Keratinocyte (primary cell): ENCODE results near the gene KDM2A. TPM values are rescaled to one million over a fixed set of nuclear protein-coding genes. Genes with fewer than 3 reads are reported as not detected.

Experiments
- DNase-seq: peaks from one replicate; pipeline ENCODE4 v3.0.0-alpha.2; 2011; ENCODE audit warnings: low read depth, missing footprints, low spot score
- FAIRE-seq: peaks from 2 replicates; lab custom pipeline; 2011; peaks lifted over from hg19 to GRCh38; lab: Jason Lieb, UNC
- H2AFZ ChIP-seq: 2 replicates; pipeline ENCODE4 v1.6.0; 2012; ENCODE audit warnings: low read length, control low read depth, inconsistent platforms; ENCODE audit not compliant: control insufficient read depth
- H3K27ac ChIP-seq: 2 replicates; pipeline ENCODE4 v1.5.1; 2011; ENCODE audit warnings: low read length; ENCODE audit not compliant: control insufficient read depth, insufficient read depth
- H3K27me3 ChIP-seq: 3 replicates; pipeline ENCODE4 v1.6.0; 2011; ENCODE audit warnings: low read length; ENCODE audit not compliant: control insufficient read depth, insufficient read depth; ENCODE audit errors: extremely low read depth
- H3K36me3 ChIP-seq, 2 experiments: 2 replicates in 1 of 2; 3 replicates in 1 of 2; pipeline ENCODE4 v1.5.1; 2011; ENCODE audit warnings: low read length in 2 of 2, mild to moderate bottlenecking in 1 of 2; ENCODE audit not compliant: control insufficient read depth in 2 of 2, insufficient read depth in 2 of 2; ENCODE audit errors: extremely low read depth in 1 of 2
- H3K4me1 ChIP-seq: 3 replicates; pipeline ENCODE4 v1.5.1; 2011; ENCODE audit warnings: low read length; ENCODE audit not compliant: control insufficient read depth, insufficient read depth; ENCODE audit errors: extremely low read depth
- H3K4me2 ChIP-seq: 3 replicates; pipeline ENCODE4 v1.6.0; 2011; ENCODE audit warnings: low read depth, low read length; ENCODE audit not compliant: control insufficient read depth, insufficient read depth; ENCODE audit errors: extremely low read depth
- H3K4me3 ChIP-seq, 3 experiments: fragments of 200-600 bp in 1 of 3; sonication (generic) in 1 of 3; 2 replicates in 2 of 3; 3 replicates in 1 of 3; pipeline ENCODE4 v1.5.1; 2011 to 2016; ENCODE audit warnings: low read length in 3 of 3, mild to moderate bottlenecking in 3 of 3, control low read depth in 2 of 3, inconsistent platforms in 1 of 3, low read depth in 1 of 3, mixed read lengths in 1 of 3, mixed run types in 1 of 3, moderate library complexity in 1 of 3; ENCODE audit not compliant: control insufficient read depth in 2 of 3, insufficient read depth in 2 of 3; ENCODE audit errors: extremely low read depth in 1 of 3
- H3K79me2 ChIP-seq: 2 replicates; pipeline ENCODE4 v1.6.0; 2012; ENCODE audit warnings: low read length; ENCODE audit not compliant: control insufficient read depth, insufficient read depth
- H3K9ac ChIP-seq: 3 replicates; pipeline ENCODE4 v1.6.0; 2011; ENCODE audit warnings: low read length; ENCODE audit not compliant: control insufficient read depth, insufficient read depth; ENCODE audit errors: extremely low read depth
- H3K9me1 ChIP-seq: 3 replicates; pipeline ENCODE4 v1.6.0; 2011; ENCODE audit warnings: low read length; ENCODE audit not compliant: control insufficient read depth, insufficient read depth; ENCODE audit errors: extremely low read depth
- H3K9me3 ChIP-seq: 2 replicates; pipeline ENCODE4 v1.5.1; 2012; ENCODE audit warnings: low read depth, low read length; ENCODE audit not compliant: control insufficient read depth
- H4K20me1 ChIP-seq: 3 replicates; pipeline ENCODE4 v1.6.0; 2011; ENCODE audit warnings: low read length; ENCODE audit not compliant: control insufficient read depth, insufficient read depth; ENCODE audit errors: extremely low read depth
- CTCF ChIP-seq, 3 experiments: IDR thresholded peaks in 1 of 3; conservative IDR thresholded peaks in 1 of 3; optimal IDR thresholded peaks in 1 of 3; 2 replicates in 2 of 3; 3 replicates in 1 of 3; pipeline versions ENCODE3 to v1.5.1; 2011; ENCODE audit warnings: low read length in 3 of 3, mild to moderate bottlenecking in 3 of 3, moderate library complexity in 2 of 3, control low read depth in 1 of 3, inconsistent platforms in 1 of 3; ENCODE audit not compliant: insufficient read depth in 2 of 3; ENCODE audit errors: extremely low read depth in 1 of 3
- EZH2 ChIP-seq: IDR thresholded peaks from one replicate; pipeline ENCODE4 v1.6.1; 2012; ENCODE audit warnings: inconsistent platforms, mild to moderate bottlenecking, low read length, moderate library complexity
- dilution Hi-C: fragments of 300-500 bp; cut with MboI; formaldehyde crosslinking; loops from one replicate; pipeline ENCODE4 v1.7.0; 2020; ENCODE audit warnings: low sequenced_read_pairs; ENCODE audit not compliant: extremely low pct_ligation_motif_present
- polyA plus RNA-seq, 5 experiments: library from polyadenylated mRNA; depleted of rRNA in 3 of 5; stranded (reverse) in 3 of 5; stranded (forward) in 1 of 5; unstranded in 1 of 5; fragments of >200 nt; gene quantifications; 1 replicate in 1 of 5; 2 replicates in 3 of 5; 3 replicates in 1 of 5; pipeline versions ENCODE4 v1.2.1 to v1.2.3, GENCODE V29; 2011 to 2012; ENCODE audit warnings: missing spikeins in 2 of 5, low read depth in 1 of 5, low replicate concordance in 1 of 5

KDM2A gene
- polyA plus RNA-seq, 1 donor (not counting 4 experiments of a cell fraction or from before 2014, with no cell fraction given): 29.9 TPM

- no peak overlapping the region for H3K9ac ChIP-seq
- no peak for FAIRE-seq
- no peak for TF ChIP-seq CTCF (optimal IDR thresholded peaks at IDR 0.05 in 1 of 3, IDR thresholded peaks at IDR 0.05 in 1 of 3, conservative IDR thresholded peaks at IDR 0.05 in 1 of 3; ENCODE audit: extremely low read depth in 1 of 3, insufficient read depth in 2 of 3, low read length in 3 of 3)
- no peak for TF ChIP-seq EZH2
- no peak overlapping the region for H3K27ac ChIP-seq
- peaks cover 2% of the 10 kb centered on the region for H3K79me2 ChIP-seq
- H3K9me3 ChIP-seq: no peaks in the 10 kb centered on the region
- H2AFZ ChIP-seq: no peak overlapping the region
- dilution Hi-C loops: no loop called here
- H3K27me3 ChIP-seq: peaks cover 4% of the 10 kb centered on the region
- peaks cover 7% of the 10 kb centered on the region for H3K4me1 ChIP-seq
- DNase-seq: no peak
- H4K20me1 ChIP-seq: no peaks in the 10 kb centered on the region
- H3K36me3 ChIP-seq: no peaks in the 10 kb centered on the region
- no peaks in the 10 kb centered on the region for H3K9me1 ChIP-seq
- no peak overlapping the region for H3K4me3 ChIP-seq
- H3K4me2 ChIP-seq: no peak overlapping the region
Measured at GRCh38 chr11:67114275-67114896, 4.7 kb upstream of the KDM2A start.

GRCh38 chr11:67116758-67117105, 2.3 kb upstream of the KDM2A start:
- H3K9me1 ChIP-seq: no peaks in the 10 kb centered on the region
- H3K79me2 ChIP-seq: peaks cover 25% of the 10 kb centered on the region
- no peak overlapping the region for H3K4me2 ChIP-seq
- TF ChIP-seq EZH2: no peak
- TF ChIP-seq CTCF (optimal IDR thresholded peaks at IDR 0.05 in 1 of 3, IDR thresholded peaks at IDR 0.05 in 1 of 3, conservative IDR thresholded peaks at IDR 0.05 in 1 of 3; ENCODE audit: extremely low read depth in 1 of 3, insufficient read depth in 2 of 3, low read length in 3 of 3): no peak
- no peak overlapping the region for H2AFZ ChIP-seq
- H3K4me1 ChIP-seq: peaks cover 11% of the 10 kb centered on the region
- H3K36me3 ChIP-seq: no peaks in the 10 kb centered on the region
- DNase-seq (no peak), FAIRE-seq (no peak)
- no peak overlapping the region for H3K4me3 ChIP-seq
- dilution Hi-C loops: no loop called here
- H3K9ac ChIP-seq: no peak overlapping the region
- peaks cover 4% of the 10 kb centered on the region for H3K27me3 ChIP-seq
- H3K27ac ChIP-seq: no peak overlapping the region
- H4K20me1 ChIP-seq: no peaks in the 10 kb centered on the region
- no peaks in the 10 kb centered on the region for H3K9me3 ChIP-seq
